PFSK-1 (cell line): ENCODE data around the gene FSIP2.

ENCODE experiments used
- POLR2AphosphoS5 ChIP-seq: IDR thresholded peaks from 2 replicates; pipeline ENCODE4 v1.6.1; 2012; ENCODE audit warnings: low read depth, mild to moderate bottlenecking, control low read depth, low read length, moderate library complexity
- REST ChIP-seq, 2 experiments: IDR thresholded peaks; 2 replicates each; pipeline versions ENCODE4 v1.6.1 to v1.8.0; 2011 to 2012; ENCODE audit warnings: low read depth in 2 of 2, low read length in 2 of 2, control low read depth in 1 of 2, inconsistent platforms in 1 of 2, mild to moderate bottlenecking in 1 of 2, moderate library complexity in 1 of 2; ENCODE audit not compliant: insufficient read depth in 1 of 2
- SIN3A ChIP-seq: IDR thresholded peaks from 2 replicates; pipeline ENCODE4 v1.6.1; 2012; ENCODE audit warnings: mild to moderate bottlenecking, low read length, moderate library complexity, borderline replicate concordance; ENCODE audit not compliant: insufficient read depth

GRCh38 chr2:185787227-185788145, 48.9 kb downstream of the FSIP2 start:
- TF ChIP-seq REST (IDR thresholded peaks at IDR 0.05; ENCODE audit: insufficient read depth in 1 of 2, low read depth in 2 of 2, low read length in 2 of 2) (no peak), POLR2AphosphoS5 (no peak), SIN3A (no peak)
